Stimulated activated naive CD8-positive, alpha-beta T cell treated with anti-CD3 and anti-CD28 coated beads, Interleukin-15, amount 100 ng/mL, for 72 hours (primary cell): ENCODE results near the gene RALGAPA1.

Experiments
- ATAC-seq: fragments of 150-1000 bp; cut with Tn5 transposase; 2 replicates; pipeline ENCODE4 v1.10.0; 2021; ENCODE audit warnings: mild to moderate bottlenecking, moderate library complexity
- DNase-seq, 2 donors: peaks; one replicate each; pipeline ENCODE4 v3.0.0; 2021 to 2022
- H3K27ac Mint-ChIP-seq, 2 donors: one replicate each; pipeline ENCODE4 v1.8.0; 2022; ENCODE audit warnings: mild to moderate bottlenecking in 2 of 2, mixed read lengths in 2 of 2, moderate library complexity in 2 of 2
- H3K27me3 Mint-ChIP-seq: one replicate; pipeline ENCODE4 v1.8.0; 2022; ENCODE audit warnings: mixed read lengths
- H3K4me1 Mint-ChIP-seq: one replicate; pipeline ENCODE4 v1.8.0; 2022; ENCODE audit warnings: mild to moderate bottlenecking, mixed read lengths
- H3K4me3 Mint-ChIP-seq, 2 donors: one replicate each; pipeline ENCODE4 v1.8.0; 2022; ENCODE audit warnings: mild to moderate bottlenecking in 2 of 2, mixed read lengths in 2 of 2, moderate library complexity in 1 of 2
- H3K9me3 Mint-ChIP-seq, 2 donors: one replicate each; pipeline ENCODE4 v1.8.0; 2022; ENCODE audit warnings: mixed read lengths in 2 of 2

Gene RALGAPA1

GRCh38 chr14:35499180-35499579, 309.9 kb downstream of the RALGAPA1 start:
- DNase-seq (no peak), ATAC-seq (no peak)
- H3K27ac Mint-ChIP-seq = no peak overlapping the region
- H3K4me1 Mint-ChIP-seq = no peaks in the 10 kb centered on the region
- H3K27me3 Mint-ChIP-seq = peaks cover 50% of the 10 kb centered on the region
- peaks cover 0 to 7% of the 10 kb centered on the region in 2 donors for H3K9me3 Mint-ChIP-seq
- H3K4me3 Mint-ChIP-seq = no peak overlapping the region

GRCh38 chr14:35495278-35495677, 313.8 kb downstream of the RALGAPA1 start:
- no peak overlapping the region for H3K27ac Mint-ChIP-seq
- DNase-seq (no peak), ATAC-seq (no peak)
- H3K27me3 Mint-ChIP-seq = peaks cover 29% of the 10 kb centered on the region
- H3K4me3 Mint-ChIP-seq = no peak overlapping the region
- no peaks in the 10 kb centered on the region for H3K4me1 Mint-ChIP-seq
- H3K9me3 Mint-ChIP-seq = peaks cover 5 to 13% of the 10 kb centered on the region in 2 donors

GRCh38 chr14:35492569-35493014, 316.5 kb downstream of the RALGAPA1 start:
- no peak overlapping the region for H3K27ac Mint-ChIP-seq
- peaks cover 5 to 6% of the 10 kb centered on the region in 2 donors for H3K9me3 Mint-ChIP-seq
- no peaks in the 10 kb centered on the region for H3K4me1 Mint-ChIP-seq
- DNase-seq (no peak), ATAC-seq (no peak)
- H3K27me3 Mint-ChIP-seq = peaks cover 10% of the 10 kb centered on the region
- no peak overlapping the region for H3K4me3 Mint-ChIP-seq
